CD8-positive, alpha-beta memory T cell (primary cell): ENCODE results near the gene ZSCAN4. TPM values are rescaled to one million over a fixed set of nuclear protein-coding genes. Genes with fewer than 3 reads are reported as not detected.

ENCODE experiments used
- CTCF ChIA-PET: fragments of 350-600 bp; sonication (Branson Sonifier 250); formaldehyde crosslinking; loops from one replicate; lab custom pipeline; 2021; ENCODE audit warnings: antibody characterized with exemption; lab: Charles Lee
- POLR2A ChIA-PET: fragments of 350-600 bp; sonication (Branson Sonifier 250); formaldehyde crosslinking; loops from one replicate; lab custom pipeline; 2021; ENCODE audit warnings: antibody characterized with exemption; lab: Charles Lee
- DNase-seq, 5 donors: peaks; one replicate each; pipeline versions ENCODE4 v3.0.0 to v3.0.0-alpha.2; 2020 to 2022; ENCODE audit warnings: mixed read lengths in 1 of 5
- H3K27ac ChIP-seq: one replicate; pipeline ENCODE4 v1.7.0; 2013; ENCODE audit warnings: low read depth, mild to moderate bottlenecking, low read length, moderate library complexity
- H3K27me3 ChIP-seq: 2 replicates; pipeline ENCODE4 v1.7.0; 2013; ENCODE audit warnings: low read length, mild to moderate bottlenecking; ENCODE audit not compliant: insufficient read depth, poor library complexity, severe bottlenecking
- H3K36me3 ChIP-seq: 2 replicates; pipeline ENCODE4 v1.7.0; 2013; ENCODE audit warnings: mild to moderate bottlenecking, low read length, moderate library complexity; ENCODE audit not compliant: insufficient read depth
- H3K4me1 ChIP-seq: 2 replicates; pipeline ENCODE4 v1.7.0; 2013; ENCODE audit warnings: mild to moderate bottlenecking, low read length, moderate library complexity; ENCODE audit not compliant: insufficient read depth
- H3K4me3 ChIP-seq: 2 replicates; pipeline ENCODE4 v1.7.0; 2013; ENCODE audit warnings: mild to moderate bottlenecking, low read length
- H3K9me3 ChIP-seq: 2 replicates; pipeline ENCODE4 v1.7.0; 2013; ENCODE audit warnings: mild to moderate bottlenecking, low read length
- H3K27ac Mint-ChIP-seq, 8 donors: one replicate each; pipeline ENCODE4 v1.8.0; 2020 to 2021; ENCODE audit warnings: mixed read lengths in 8 of 8, mild to moderate bottlenecking in 6 of 8, inconsistent platforms in 3 of 8, moderate library complexity in 3 of 8
- H3K27me3 Mint-ChIP-seq, 2 donors: one replicate each; pipeline ENCODE4 v1.8.0; 2020 to 2021; ENCODE audit warnings: mixed read lengths in 2 of 2, mild to moderate bottlenecking in 1 of 2, moderate library complexity in 1 of 2
- H3K36me3 Mint-ChIP-seq, 3 donors: one replicate each; pipeline ENCODE4 v1.8.0; 2020 to 2021; ENCODE audit warnings: mixed read lengths in 3 of 3, inconsistent platforms in 1 of 3, mild to moderate bottlenecking in 1 of 3
- H3K4me1 Mint-ChIP-seq, 3 donors: one replicate each; pipeline ENCODE4 v1.8.0; 2020 to 2021; ENCODE audit warnings: mixed read lengths in 3 of 3, inconsistent platforms in 1 of 3, mild to moderate bottlenecking in 1 of 3
- H3K4me3 Mint-ChIP-seq, 7 donors: one replicate each; pipeline ENCODE4 v1.8.0; 2020 to 2021; ENCODE audit warnings: mixed read lengths in 7 of 7, mild to moderate bottlenecking in 6 of 7, moderate library complexity in 4 of 7, inconsistent platforms in 2 of 7
- H3K9me3 Mint-ChIP-seq, 5 donors: one replicate each; pipeline ENCODE4 v1.8.0; 2020 to 2022; ENCODE audit warnings: mixed read lengths in 5 of 5, mild to moderate bottlenecking in 3 of 5, moderate library complexity in 2 of 5, inconsistent platforms in 1 of 5
- polyA plus RNA-seq: library from polyadenylated mRNA; unstranded; fragments of 300-500 nt; fragmentation: Illumina TruSeq; gene quantifications from one replicate; pipeline ENCODE4 v1.2.3, GENCODE V29; 2021
- total RNA-seq, 2 experiments: library from RNA; stranded (reverse); gene quantifications; one replicate each; pipeline ENCODE4 v1.2.3, GENCODE V29; 2021

Gene ZSCAN4, protein sequence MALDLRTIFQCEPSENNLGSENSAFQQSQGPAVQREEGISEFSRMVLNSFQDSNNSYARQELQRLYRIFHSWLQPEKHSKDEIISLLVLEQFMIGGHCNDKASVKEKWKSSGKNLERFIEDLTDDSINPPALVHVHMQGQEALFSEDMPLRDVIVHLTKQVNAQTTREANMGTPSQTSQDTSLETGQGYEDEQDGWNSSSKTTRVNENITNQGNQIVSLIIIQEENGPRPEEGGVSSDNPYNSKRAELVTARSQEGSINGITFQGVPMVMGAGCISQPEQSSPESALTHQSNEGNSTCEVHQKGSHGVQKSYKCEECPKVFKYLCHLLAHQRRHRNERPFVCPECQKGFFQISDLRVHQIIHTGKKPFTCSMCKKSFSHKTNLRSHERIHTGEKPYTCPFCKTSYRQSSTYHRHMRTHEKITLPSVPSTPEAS
- total RNA-seq, result not detected
- not detected for polyA plus RNA-seq

DNA sequence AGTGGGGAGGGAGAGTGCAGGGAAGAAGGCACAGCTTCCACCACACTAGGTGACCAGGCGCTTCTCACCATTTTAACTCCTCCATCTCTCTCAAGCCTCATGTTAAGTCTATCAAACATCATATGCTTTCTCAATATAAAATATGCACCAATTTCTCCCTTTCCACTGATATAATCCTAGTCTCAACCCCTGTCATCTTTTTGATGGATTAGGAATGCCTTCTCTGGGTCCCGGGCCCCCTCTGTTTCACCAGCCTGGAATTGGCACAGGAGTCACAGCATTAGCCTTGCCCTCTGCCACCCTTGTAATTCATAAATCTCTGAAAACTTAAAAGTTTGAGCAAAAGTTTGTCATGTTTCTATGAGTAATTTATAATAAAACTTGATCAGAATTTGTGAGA is at the start of gene ZSCAN4:
ZSCAN4 (plus strand) TSS at position 301 of the 400 bp plus-strand sequence. CDS start 7,211 bp downstream, outside the sequence.
- Mint-ChIP-seq H3K27ac (no peak within 1 kb of the TSS), H3K4me1 (peaks cover 0 to 10% (median 5%) of the 10 kb centered on the region in 3 donors), H3K4me3 (no peak within 1 kb of the TSS), H3K36me3 (no peaks in the 10 kb centered on the region), H3K9me3 (peaks cover 0 to 16% (median 7%) of the 10 kb centered on the region in 5 donors), H3K27me3 (peaks cover 35 to 48% of the 10 kb centered on the region in 2 donors)
- Histone ChIP-seq H3K36me3 (no peaks in the 10 kb centered on the region), H3K9me3 (no peaks in the 10 kb centered on the region), H3K27ac (no peak within 1 kb of the TSS), H3K4me1 (peaks cover 4% of the 10 kb centered on the region), H3K27me3 (peaks cover 8% of the 10 kb centered on the region), H3K4me3 (no peak within 1 kb of the TSS)
- no peak for DNase-seq
- POLR2A ChIA-PET, result no interaction called here
- CTCF ChIA-PET, result no interaction called here

DNA sequence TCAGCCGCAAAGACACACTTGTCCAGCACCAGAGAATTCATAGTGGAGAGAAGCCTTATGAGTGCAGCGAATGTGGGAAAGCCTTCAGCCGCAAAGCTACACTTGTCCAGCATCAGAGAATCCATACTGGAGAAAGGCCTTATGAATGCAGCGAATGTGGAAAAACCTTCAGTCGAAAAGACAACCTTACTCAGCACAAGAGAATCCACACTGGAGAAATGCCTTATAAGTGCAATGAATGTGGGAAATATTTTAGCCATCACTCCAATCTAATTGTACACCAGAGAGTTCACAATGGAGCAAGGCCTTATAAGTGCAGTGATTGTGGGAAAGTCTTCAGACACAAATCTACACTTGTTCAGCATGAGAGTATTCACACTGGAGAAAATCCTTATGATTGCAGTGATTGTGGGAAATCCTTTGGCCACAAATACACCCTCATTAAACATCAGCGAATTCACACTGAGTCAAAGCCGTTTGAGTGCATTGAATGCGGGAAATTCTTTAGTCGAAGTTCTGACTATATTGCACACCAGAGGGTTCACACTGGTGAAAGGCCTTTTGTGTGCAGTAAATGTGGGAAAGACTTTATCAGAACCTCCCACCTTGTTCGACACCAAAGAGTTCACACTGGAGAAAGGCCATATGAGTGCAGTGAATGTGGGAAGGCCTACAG is 47.9 kb upstream of the ZSCAN4 start:
- Mint-ChIP-seq H3K4me3 (no peak overlapping the region), H3K27ac (no peak overlapping the region), H3K36me3 (peaks cover 48 to 85% (median 82%) of the 10 kb centered on the region in 3 donors), H3K27me3 (peaks cover 0 to 1% of the 10 kb centered on the region in 2 donors), H3K9me3 (peaks cover 61 to 100% (median 97%) of the 10 kb centered on the region in 5 donors), H3K4me1 (peaks cover 17 to 23% (median 22%) of the 10 kb centered on the region in 3 donors)
- H3K27me3 ChIP-seq, result no peaks in the 10 kb centered on the region
- peaks cover 97% of the 10 kb centered on the region for H3K9me3 ChIP-seq
- no peak overlapping the region for H3K27ac ChIP-seq
- CTCF ChIA-PET, result no interaction called here
- peaks cover 53% of the 10 kb centered on the region for H3K36me3 ChIP-seq
- POLR2A ChIA-PET, result no interaction called here
- peak overlapping the region; percentile 18 for H3K4me3 ChIP-seq
- no peak for DNase-seq
- no peaks in the 10 kb centered on the region for H3K4me1 ChIP-seq

DNA sequence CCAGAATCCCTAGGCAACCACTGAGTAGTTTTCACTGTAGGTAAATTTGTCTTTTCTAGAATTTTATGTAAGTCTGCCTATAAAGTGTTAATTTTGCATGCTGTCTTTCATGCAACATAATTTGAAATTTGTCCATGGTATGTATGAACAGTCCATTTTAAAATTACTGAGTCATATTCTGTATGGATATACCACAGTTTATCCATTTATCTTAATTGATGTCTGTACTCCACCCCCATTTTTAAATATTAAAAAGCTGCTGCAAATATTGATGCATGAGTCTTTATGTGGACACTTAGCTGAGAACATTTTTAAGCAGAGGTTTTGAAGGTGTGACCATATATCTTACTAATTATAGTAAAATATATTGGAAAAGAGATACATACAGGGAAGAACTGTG is 45.6 kb upstream of the ZSCAN4 start:
- Histone ChIP-seq H3K9me3 (peaks cover 74% of the 10 kb centered on the region), H3K27me3 (no peaks in the 10 kb centered on the region), H3K36me3 (peaks cover 31% of the 10 kb centered on the region), H3K4me1 (no peaks in the 10 kb centered on the region), H3K4me3 (no peak overlapping the region), H3K27ac (no peak overlapping the region)
- Mint-ChIP-seq H3K4me1 (peaks cover 3 to 9% (median 4%) of the 10 kb centered on the region in 3 donors), H3K9me3 (peaks cover 48 to 95% (median 90%) of the 10 kb centered on the region in 5 donors), H3K36me3 (peaks cover 34 to 62% (median 59%) of the 10 kb centered on the region in 3 donors), H3K27ac (no peak overlapping the region), H3K4me3 (no peak overlapping the region), H3K27me3 (peaks cover 0 to 1% of the 10 kb centered on the region in 2 donors)
- ChIA-PET CTCF (no interaction called here), POLR2A (interaction anchor here (0.7 kb wide), 1 partner anchor 251 kb away, joined by 4 read pairs; no protein-coding TSS in a partner anchor)
- DNase-seq, result no peak

DNA sequence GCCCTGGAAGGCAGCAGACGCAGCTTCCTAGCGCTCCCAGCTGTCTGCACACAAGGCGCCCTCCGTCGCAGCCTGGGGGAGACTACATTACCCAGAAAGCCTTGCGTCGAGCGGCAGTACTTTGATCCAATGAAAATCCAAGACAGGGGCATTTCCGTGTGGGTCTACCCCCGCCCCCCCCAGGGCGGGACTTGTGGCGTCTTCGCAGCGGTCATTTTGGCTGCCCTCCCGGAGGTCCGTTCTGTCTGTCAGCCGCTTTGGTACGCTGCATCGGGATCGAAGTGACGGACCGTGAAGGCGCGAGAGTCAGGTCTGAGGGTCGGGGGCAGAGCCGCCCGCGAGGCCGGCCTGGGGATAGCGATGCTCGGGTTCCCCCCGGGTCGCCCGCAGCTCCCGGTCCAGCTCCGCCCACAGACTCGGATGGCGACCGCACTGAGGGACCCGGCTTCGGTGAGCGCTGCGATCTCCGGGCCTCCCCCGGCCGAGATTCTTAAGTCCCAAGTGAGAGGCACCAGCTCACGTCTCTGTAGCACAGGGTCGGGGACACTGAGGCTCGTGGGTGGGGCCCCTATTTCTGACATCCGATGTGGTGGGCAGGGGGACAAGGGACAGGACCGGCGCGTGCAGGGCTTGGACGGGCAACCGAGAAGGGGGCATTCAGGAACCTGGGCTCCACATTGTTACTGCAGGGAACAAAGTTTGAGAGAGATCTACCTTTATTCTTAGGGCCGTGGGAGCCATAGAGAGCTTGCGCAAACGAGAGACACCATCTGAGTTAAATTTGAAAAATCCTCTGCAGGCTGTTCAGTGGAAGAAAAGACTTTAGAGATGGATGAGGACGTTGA is 35.5 kb upstream of the ZSCAN4 start, which contains the start of gene ZNF211:
ZNF211 (plus strand) TSS at position 182 of the 845 bp plus-strand sequence; CDS start at position 361, 179 bp downstream.
- H3K36me3 ChIP-seq, result peaks cover 25% of the 10 kb centered on the region
- CTCF ChIA-PET, result interaction anchor here (1.0 to 1.5 kb wide), 3 partner anchors 19 to 369 kb away, joined by 3 to 9 read pairs (median 3); partner anchors contain the start of genes ZNF134 and ZNF606
- Mint-ChIP-seq H3K9me3 (peaks cover 18 to 48% (median 36%) of the 10 kb centered on the region in 5 donors), H3K4me1 (peaks cover 26 to 34% (median 34%) of the 10 kb centered on the region in 3 donors), H3K36me3 (peaks cover 27 to 49% (median 49%) of the 10 kb centered on the region in 3 donors), H3K4me3 (peak within 1 kb of the TSS; percentile 89 to 98 (median 94)), H3K27ac (peak within 1 kb of the TSS; percentile 73 to 94 (median 90)), H3K27me3 (no peaks in the 10 kb centered on the region)
- peaks cover 15% of the 10 kb centered on the region for H3K4me1 ChIP-seq
- DNase-seq, result peak; percentile 73 to 91 (median 84)
- POLR2A ChIA-PET, result interaction anchor here (0.7 to 1.5 kb wide), 4 partner anchors 16 to 76 kb away, joined by 3 to 9 read pairs (median 6); partner anchors contain the start of genes ZNF134, ZNF154 and ZNF530
- H3K27me3 ChIP-seq, result no peaks in the 10 kb centered on the region
- peaks cover 21% of the 10 kb centered on the region for H3K9me3 ChIP-seq
- H3K4me3 ChIP-seq, result peak within 1 kb of the TSS; percentile 91
- peak within 1 kb of the TSS; percentile 77 for H3K27ac ChIP-seq

GRCh38 chr19:57633832-57634131 is 35.0 kb upstream of the ZSCAN4 start:
- peak overlapping the region; percentile 91 for H3K4me3 ChIP-seq
- no peak for DNase-seq

GRCh38 chr19:57637379-57637778 is 31.4 kb upstream of the ZSCAN4 start:
- Mint-ChIP-seq H3K4me1 (peaks cover 25 to 30% (median 29%) of the 10 kb centered on the region in 3 donors), H3K27ac (no peak overlapping the region), H3K36me3 (peaks cover 64 to 90% (median 87%) of the 10 kb centered on the region in 3 donors), H3K9me3 (peaks cover 39 to 77% (median 66%) of the 10 kb centered on the region in 5 donors), H3K4me3 (peak overlapping the region in 1 of 7 donors; percentile 1), H3K27me3 (no peaks in the 10 kb centered on the region)
- peaks cover 58% of the 10 kb centered on the region for H3K9me3 ChIP-seq
- no peaks in the 10 kb centered on the region for H3K27me3 ChIP-seq
- peak overlapping the region; percentile 7 for H3K4me3 ChIP-seq
- ChIA-PET POLR2A (no interaction called here), CTCF (no interaction called here)
- peaks cover 55% of the 10 kb centered on the region for H3K36me3 ChIP-seq
- DNase-seq, result peak in 1 of 5 donors; percentile 4
- peaks cover 15% of the 10 kb centered on the region for H3K4me1 ChIP-seq
- H3K27ac ChIP-seq, result no peak overlapping the region

More at GRCh38 chr19:57633832-57634131, 35.0 kb upstream of the ZSCAN4 start:
- ChIA-PET POLR2A (interaction anchor here (1.4 to 1.5 kb wide), 2 partner anchors 20 to 75 kb away, joined by 8 to 9 read pairs; partner anchors contain the start of genes ZNF134 and ZNF154), CTCF (interaction anchor here (1.0 to 1.5 kb wide), 2 partner anchors 227 to 369 kb away, joined by 3 read pairs; partner anchors contain the start of gene ZNF606)
- Mint-ChIP-seq H3K36me3 (peaks cover 32 to 55% (median 54%) of the 10 kb centered on the region in 3 donors), H3K27ac (peak overlapping the region in 7 of 8 donors; percentile 73 to 94 (median 91)), H3K27me3 (no peaks in the 10 kb centered on the region), H3K4me3 (peak overlapping the region; percentile 89 to 98 (median 94)), H3K9me3 (peaks cover 24 to 49% (median 41%) of the 10 kb centered on the region in 5 donors), H3K4me1 (peaks cover 26 to 34% (median 34%) of the 10 kb centered on the region in 3 donors)
- H3K9me3 ChIP-seq, result peaks cover 26% of the 10 kb centered on the region
- H3K27ac ChIP-seq, result no peak overlapping the region
- H3K36me3 ChIP-seq, result peaks cover 25% of the 10 kb centered on the region
- peaks cover 15% of the 10 kb centered on the region for H3K4me1 ChIP-seq
- H3K27me3 ChIP-seq, result no peaks in the 10 kb centered on the region

GRCh38 chr19:57641715-57642234 is 27.0 kb upstream of the ZSCAN4 start:
- H3K27me3 Mint-ChIP-seq, result no peaks in the 10 kb centered on the region
- no peak overlapping the region for H3K4me3 Mint-ChIP-seq
- ChIA-PET POLR2A (no interaction called here), CTCF (no interaction called here)
- Histone ChIP-seq H3K4me3 (peak overlapping the region; percentile 18), H3K27me3 (no peaks in the 10 kb centered on the region), H3K27ac (no peak overlapping the region), H3K9me3 (peaks cover 59% of the 10 kb centered on the region), H3K36me3 (peaks cover 42% of the 10 kb centered on the region), H3K4me1 (no peaks in the 10 kb centered on the region)
- no peak overlapping the region for H3K27ac Mint-ChIP-seq
- H3K4me1 Mint-ChIP-seq, result peaks cover 0 to 2% (median 0%) of the 10 kb centered on the region in 3 donors
- H3K9me3 Mint-ChIP-seq, result peaks cover 40 to 95% (median 87%) of the 10 kb centered on the region in 5 donors
- DNase-seq, result no peak
- H3K36me3 Mint-ChIP-seq, result peaks cover 50 to 80% (median 70%) of the 10 kb centered on the region in 3 donors
